ENCODE measurements around the gene POU3F2. TPM values are rescaled to one million over a fixed set of nuclear protein-coding genes. Genes with fewer than 3 reads are reported as not detected.

Gene POU3F2
- total RNA-seq, 1 experiment from 2014 or later = not detected

GRCh38 chr6:98848539-98849242 is 14.3 kb downstream of the POU3F2 start:
- Histone ChIP-seq H3K27me3 (replicated peaks; ENCODE audit: control insufficient read depth, insufficient read depth, low read length) (no peaks in the 10 kb centered on the region; the same call in 1 of the 2 replicates), H3K36me3 (ENCODE audit: control insufficient read depth, insufficient read depth, low read length) (no peaks in the 10 kb centered on the region), H3K9me3 (no peaks in the 10 kb centered on the region), H3K4me3 (ENCODE audit: low read depth, low read length) (no peak overlapping the region), H3K4me1 (0 out of 2 replicates have a peak, but pooled peaks cover 4% of the 10 kb centered on the region)
- POLR2A ChIA-PET = no interaction called here
- no peaks in the 10 kb centered on the region for H3K4me1 Mint-ChIP-seq (ENCODE audit: low read depth, unreplicated experiment)
- TF ChIP-seq CTCF (IDR thresholded peaks at IDR 0.05; ENCODE audit: insufficient read depth in 1 of 2, low read depth in 1 of 2, low read length in 1 of 2, severe bottlenecking in 1 of 2, unreplicated experiment in 1 of 2) = no peak
- CTCF ChIA-PET = no interaction called here
- BruUV-seq (replicated peaks) = no TSS peak
- H3K4me3 Mint-ChIP-seq (ENCODE audit: unreplicated experiment) = no peak overlapping the region
- H3K27me3 Mint-ChIP-seq (ENCODE audit: insufficient read depth, unreplicated experiment) = peaks cover 17% of the 10 kb centered on the region
- intact Hi-C loops (cut with micrococcal nuclease; ENCODE audit: unreplicated experiment) = loop anchor here (5.0 kb wide), 1 partner anchor 1141 kb away; no protein-coding TSS in a partner anchor
- H3K36me3 Mint-ChIP-seq (ENCODE audit: insufficient read depth, unreplicated experiment) = no peaks in the 10 kb centered on the region
- no peak for DNase-seq
- H3K27ac Mint-ChIP-seq (ENCODE audit: unreplicated experiment) = no peak overlapping the region
- H3K9me3 Mint-ChIP-seq (ENCODE audit: unreplicated experiment) = no peaks in the 10 kb centered on the region

GRCh38 chr6:98864497-98864896 is 30.1 kb downstream of the POU3F2 start:
- H3K4me3 ChIP-seq (ENCODE audit: low read depth, low read length) = no peak overlapping the region

GRCh38 chr6:98871057-98871456 is 36.7 kb downstream of the POU3F2 start:
- peaks cover 4% of the 10 kb centered on the region for H3K36me3 Mint-ChIP-seq (ENCODE audit: insufficient read depth, unreplicated experiment)
- no peaks in the 10 kb centered on the region for H3K27me3 ChIP-seq (replicated peaks; ENCODE audit: control insufficient read depth, insufficient read depth, low read length)
- H3K4me1 Mint-ChIP-seq (ENCODE audit: low read depth, unreplicated experiment) = no peaks in the 10 kb centered on the region
- ChIA-PET CTCF (no interaction called here), POLR2A (no interaction called here)
- BruUV-seq (replicated peaks) = no TSS peak
- H3K4me3 ChIP-seq (ENCODE audit: low read depth, low read length) = no peak overlapping the region
- H3K9me3 Mint-ChIP-seq (ENCODE audit: unreplicated experiment) = no peaks in the 10 kb centered on the region
- H3K4me1 ChIP-seq = no peaks in the 10 kb centered on the region
- H3K9me3 ChIP-seq = no peaks in the 10 kb centered on the region
- DNase-seq = no peak
- intact Hi-C loops (cut with micrococcal nuclease; ENCODE audit: unreplicated experiment) = no loop called here
- no peaks in the 10 kb centered on the region for H3K36me3 ChIP-seq (ENCODE audit: control insufficient read depth, insufficient read depth, low read length)
- TF ChIP-seq CTCF (IDR thresholded peaks at IDR 0.05; ENCODE audit: insufficient read depth in 1 of 2, low read depth in 1 of 2, low read length in 1 of 2, severe bottlenecking in 1 of 2, unreplicated experiment in 1 of 2) = no peak
- no peak overlapping the region for H3K4me3 Mint-ChIP-seq (ENCODE audit: unreplicated experiment)
- H3K27me3 Mint-ChIP-seq (ENCODE audit: insufficient read depth, unreplicated experiment) = no peaks in the 10 kb centered on the region
- H3K27ac Mint-ChIP-seq (ENCODE audit: unreplicated experiment) = no peak overlapping the region

More at GRCh38 chr6:98864497-98864896, 30.1 kb downstream of the POU3F2 start:
- H3K4me3 Mint-ChIP-seq (ENCODE audit: unreplicated experiment) = no peak overlapping the region
- H3K9me3 Mint-ChIP-seq (ENCODE audit: unreplicated experiment) = no peaks in the 10 kb centered on the region
- CTCF ChIA-PET = no interaction called here
- intact Hi-C loops (cut with micrococcal nuclease; ENCODE audit: unreplicated experiment) = no loop called here
- H3K27ac Mint-ChIP-seq (ENCODE audit: unreplicated experiment) = no peak overlapping the region
- H3K36me3 ChIP-seq (ENCODE audit: control insufficient read depth, insufficient read depth, low read length) = no peaks in the 10 kb centered on the region
- H3K36me3 Mint-ChIP-seq (ENCODE audit: insufficient read depth, unreplicated experiment) = peaks cover 7% of the 10 kb centered on the region
- POLR2A ChIA-PET = no interaction called here
- H3K27me3 Mint-ChIP-seq (ENCODE audit: insufficient read depth, unreplicated experiment) = no peaks in the 10 kb centered on the region
- H3K27me3 ChIP-seq (replicated peaks; ENCODE audit: control insufficient read depth, insufficient read depth, low read length) = no peaks in the 10 kb centered on the region
- DNase-seq = no peak
- H3K4me1 ChIP-seq = no peaks in the 10 kb centered on the region
- no peak for TF ChIP-seq CTCF (IDR thresholded peaks at IDR 0.05; ENCODE audit: insufficient read depth in 1 of 2, low read depth in 1 of 2, low read length in 1 of 2, severe bottlenecking in 1 of 2, unreplicated experiment in 1 of 2)
- no peaks in the 10 kb centered on the region for H3K4me1 Mint-ChIP-seq (ENCODE audit: low read depth, unreplicated experiment)
- BruUV-seq (replicated peaks) = no TSS peak
- no peaks in the 10 kb centered on the region for H3K9me3 ChIP-seq
